Measurements from ENCODE around the gene C9. TPM values are rescaled to one million over a fixed set of nuclear protein-coding genes. Genes with fewer than 3 reads are reported as not detected.

The C9 gene
- total and polyA plus RNA-seq, 2 of the 4 experiments (the other 2 are of a cell fraction) = not detected

GRCh38 chr5:39353717-39354399 is 10.4 kb downstream of the C9 start:
- H3K27ac ChIP-seq (ENCODE audit: insufficient read depth, low read length) = no peak overlapping the region
- 0 out of 2 replicates have a peak, but pooled peaks cover 2% of the 10 kb centered on the region for H3K9me3 ChIP-seq (ENCODE audit: control insufficient read depth, insufficient read depth, low read length)
- dilution Hi-C loops (cut with HindIII; ENCODE audit: low sequenced_read_pairs, unreplicated experiment) (no loop called here), intact Hi-C loops (cut with micrococcal nuclease) (no loop called here), in situ Hi-C loops (cut with MboI; ENCODE audit: low sequenced_read_pairs) (no loop called here)
- no peak for DNase-seq
- CTCF ChIA-PET = no interaction called here
- H3K56ac ChIP-seq (ENCODE audit: extremely low read depth, insufficient read depth, low read length) = no peak overlapping the region
- H3K9ac ChIP-seq (ENCODE audit: low read depth, low read length) = no peak overlapping the region
- H4K8ac ChIP-seq (ENCODE audit: low read depth in 2 of 2, low read length in 2 of 2) = no peak overlapping the region
- no peak overlapping the region for H2BK20ac ChIP-seq (ENCODE audit: low read depth, low read length)
- H2AK5ac ChIP-seq (ENCODE audit: low read depth, low read length) = no peak overlapping the region
- H3K18ac ChIP-seq (ENCODE audit: low read depth, low read length) = no peak overlapping the region
- H4K5ac ChIP-seq (ENCODE audit: low read depth, low read length) = no peak overlapping the region
- no peak for ATAC-seq (ENCODE audit: low read depth)
- no peak for TF ChIP-seq SMC3 (IDR thresholded peaks at IDR 0.05; ENCODE audit: low read depth, low read length)
- TF ChIP-seq USF2 (IDR thresholded peaks at IDR 0.05; ENCODE audit: low read depth, low read length) = no peak
- no peak overlapping the region for H2BK5ac ChIP-seq (ENCODE audit: low read depth, low read length, poor library complexity, severe bottlenecking)
- no peaks in the 10 kb centered on the region for H4K20me1 ChIP-seq (ENCODE audit: insufficient read depth, low read length)
- no peaks in the 10 kb centered on the region for H3K36me3 ChIP-seq (ENCODE audit: control insufficient read depth, insufficient read depth, low read length)
- no CpG with 5 or more reads among the region's 1 CpG for WGBS, 2 experiments (ENCODE audit: extremely low coverage in 2 of 2, insufficient read length in 1 of 2)
- H3K23ac ChIP-seq (ENCODE audit: low read depth, low read length) = no peak overlapping the region
- no peaks in the 10 kb centered on the region for H3K9me1 ChIP-seq (ENCODE audit: insufficient read depth, low read length)
- no peak overlapping the region for H3K4ac ChIP-seq (ENCODE audit: low read depth, low read length)
- H3K4me2 ChIP-seq (ENCODE audit: low read depth, low read length) = no peak overlapping the region
- no TSS peak for BruUV-seq (replicated peaks)
- no peak overlapping the region for H3K4me3 ChIP-seq (ENCODE audit: insufficient read depth, low read depth, low read length)
- H2BK15ac ChIP-seq (ENCODE audit: low read depth, low read length) = no peak overlapping the region
- no peaks in the 10 kb centered on the region for H3K79me1 ChIP-seq (ENCODE audit: low read depth in 1 of 2, low read length in 2 of 2)
- H3K14ac ChIP-seq (replicated peaks; ENCODE audit: low read depth, low read length) = no peak overlapping the region
- H4K91ac ChIP-seq (ENCODE audit: insufficient read depth, low read depth, low read length) = no peak overlapping the region
- H2AFZ ChIP-seq (replicated peaks; ENCODE audit: low read length, poor library complexity) = no peak overlapping the region
- POLR2A ChIA-PET (ENCODE audit: unreplicated experiment) = no interaction called here
- no peak overlapping the region for H2BK120ac ChIP-seq (ENCODE audit: low read depth, low read length)
- H3K4me1 ChIP-seq (ENCODE audit: control insufficient read depth, insufficient read depth, low read length) = no peaks in the 10 kb centered on the region
- peaks cover 10% of the 10 kb centered on the region for H3K27me3 ChIP-seq (ENCODE audit: control insufficient read depth, insufficient read depth, low read length)
- H2AK9ac ChIP-seq (replicated peaks; ENCODE audit: low read depth, low read length, poor library complexity) = no peak overlapping the region
